GM23338 (cell line): ENCODE data around the gene ENPEP.

ENCODE experiments used
- CREB1 ChIP-seq: fragments of 250-450 bp; sonication (Bioruptor Pico); IDR thresholded peaks from 2 replicates; pipeline ENCODE4 v1.5.0; 2020; ENCODE audit warnings: low read depth, mild to moderate bottlenecking, moderate library complexity
- EZH2 ChIP-seq: fragments of 200-600 bp; sonication (generic); IDR thresholded peaks from one replicate; pipeline ENCODE4 v1.8.0; 2017; ENCODE audit warnings: antibody characterized with exemption, mild to moderate bottlenecking, low read depth; ENCODE audit not compliant: unreplicated experiment
- EZH2phosphoT487 ChIP-seq: fragments of 200-600 bp; sonication (generic); IDR thresholded peaks from one replicate; pipeline ENCODE4 v1.8.1; 2018; ENCODE audit warnings: antibody characterized with exemption; ENCODE audit not compliant: unreplicated experiment
- JUNB ChIP-seq: IDR thresholded peaks from one replicate; pipeline ENCODE4 v1.6.1; 2016; ENCODE audit warnings: antibody characterized with exemption; ENCODE audit not compliant: unreplicated experiment
- POLR2AphosphoS5 ChIP-seq: IDR thresholded peaks from 2 replicates; pipeline ENCODE4 v1.6.1; 2016; ENCODE audit warnings: antibody characterized with exemption, low read depth
- STAT1 ChIP-seq: IDR thresholded peaks from one replicate; pipeline ENCODE4 v1.6.1; 2016; ENCODE audit warnings: antibody characterized with exemption; ENCODE audit not compliant: unreplicated experiment
- TF ChIP-seq, protein P1 (sequence below), 2 experiments: fragments of 200-600 bp in 1 of 2; sonication (generic) in 1 of 2; conservative IDR thresholded peaks; 2 replicates each; pipeline versions ENCODE4 v1.5.1 to v1.6.1; 2016 to 2017; ENCODE audit warnings: antibody characterized with exemption in 2 of 2, low read depth in 2 of 2, mild to moderate bottlenecking in 2 of 2, moderate library complexity in 1 of 2
- TF ChIP-seq, protein P2 (sequence below): IDR thresholded peaks from one replicate; pipeline ENCODE4 v1.6.1; 2018; ENCODE audit warnings: antibody characterized with exemption; ENCODE audit not compliant: unreplicated experiment
- TF ChIP-seq, protein P3 (sequence below): IDR thresholded peaks from 2 replicates; pipeline ENCODE4 v1.6.1; 2016; ENCODE audit warnings: antibody characterized with exemption

DNA sequence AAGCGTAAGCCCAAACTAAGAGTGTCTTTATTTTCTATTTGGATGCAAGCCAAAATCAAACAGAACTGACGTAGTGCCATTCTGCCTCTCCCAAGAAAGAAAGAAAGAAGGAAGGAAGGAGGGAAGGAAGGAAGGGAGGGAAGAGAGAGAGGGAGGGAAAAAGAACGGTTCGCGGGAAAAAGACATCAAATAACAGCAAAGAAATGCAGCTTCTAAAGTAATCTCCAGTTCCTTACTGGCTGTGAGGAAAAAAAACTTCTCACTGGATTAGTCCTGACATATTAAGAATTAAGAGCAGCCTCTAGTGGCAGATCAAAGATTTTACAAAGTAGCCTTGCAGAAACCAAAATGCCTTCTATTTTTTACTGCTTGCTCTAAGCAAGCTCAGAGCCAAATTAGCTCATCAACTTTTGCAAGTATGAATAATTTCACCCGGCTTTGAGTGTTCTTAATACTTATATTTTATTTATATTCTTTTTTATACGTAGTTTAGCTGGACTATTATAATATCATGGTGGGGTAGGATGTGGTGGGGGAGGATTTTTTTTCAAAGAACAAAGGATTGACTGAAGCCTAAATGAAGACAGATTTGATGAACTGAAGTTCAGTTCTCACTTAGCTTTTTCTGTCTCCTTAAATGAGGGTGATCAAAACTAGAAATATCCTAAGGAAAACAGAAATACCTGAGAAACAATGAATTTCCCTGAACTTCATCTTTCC lies 110.3 kb downstream of the ENPEP start:
- TF ChIP-seq, protein P1, sequence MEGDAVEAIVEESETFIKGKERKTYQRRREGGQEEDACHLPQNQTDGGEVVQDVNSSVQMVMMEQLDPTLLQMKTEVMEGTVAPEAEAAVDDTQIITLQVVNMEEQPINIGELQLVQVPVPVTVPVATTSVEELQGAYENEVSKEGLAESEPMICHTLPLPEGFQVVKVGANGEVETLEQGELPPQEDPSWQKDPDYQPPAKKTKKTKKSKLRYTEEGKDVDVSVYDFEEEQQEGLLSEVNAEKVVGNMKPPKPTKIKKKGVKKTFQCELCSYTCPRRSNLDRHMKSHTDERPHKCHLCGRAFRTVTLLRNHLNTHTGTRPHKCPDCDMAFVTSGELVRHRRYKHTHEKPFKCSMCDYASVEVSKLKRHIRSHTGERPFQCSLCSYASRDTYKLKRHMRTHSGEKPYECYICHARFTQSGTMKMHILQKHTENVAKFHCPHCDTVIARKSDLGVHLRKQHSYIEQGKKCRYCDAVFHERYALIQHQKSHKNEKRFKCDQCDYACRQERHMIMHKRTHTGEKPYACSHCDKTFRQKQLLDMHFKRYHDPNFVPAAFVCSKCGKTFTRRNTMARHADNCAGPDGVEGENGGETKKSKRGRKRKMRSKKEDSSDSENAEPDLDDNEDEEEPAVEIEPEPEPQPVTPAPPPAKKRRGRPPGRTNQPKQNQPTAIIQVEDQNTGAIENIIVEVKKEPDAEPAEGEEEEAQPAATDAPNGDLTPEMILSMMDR (conservative IDR thresholded peaks at IDR 0.05; ENCODE audit: low read depth in 2 of 2) = peak; percentile 55 to 56
- no peak for TF ChIP-seq POLR2AphosphoS5
- TF ChIP-seq EZH2phosphoT487 = no peak
- TF ChIP-seq, protein P2, sequence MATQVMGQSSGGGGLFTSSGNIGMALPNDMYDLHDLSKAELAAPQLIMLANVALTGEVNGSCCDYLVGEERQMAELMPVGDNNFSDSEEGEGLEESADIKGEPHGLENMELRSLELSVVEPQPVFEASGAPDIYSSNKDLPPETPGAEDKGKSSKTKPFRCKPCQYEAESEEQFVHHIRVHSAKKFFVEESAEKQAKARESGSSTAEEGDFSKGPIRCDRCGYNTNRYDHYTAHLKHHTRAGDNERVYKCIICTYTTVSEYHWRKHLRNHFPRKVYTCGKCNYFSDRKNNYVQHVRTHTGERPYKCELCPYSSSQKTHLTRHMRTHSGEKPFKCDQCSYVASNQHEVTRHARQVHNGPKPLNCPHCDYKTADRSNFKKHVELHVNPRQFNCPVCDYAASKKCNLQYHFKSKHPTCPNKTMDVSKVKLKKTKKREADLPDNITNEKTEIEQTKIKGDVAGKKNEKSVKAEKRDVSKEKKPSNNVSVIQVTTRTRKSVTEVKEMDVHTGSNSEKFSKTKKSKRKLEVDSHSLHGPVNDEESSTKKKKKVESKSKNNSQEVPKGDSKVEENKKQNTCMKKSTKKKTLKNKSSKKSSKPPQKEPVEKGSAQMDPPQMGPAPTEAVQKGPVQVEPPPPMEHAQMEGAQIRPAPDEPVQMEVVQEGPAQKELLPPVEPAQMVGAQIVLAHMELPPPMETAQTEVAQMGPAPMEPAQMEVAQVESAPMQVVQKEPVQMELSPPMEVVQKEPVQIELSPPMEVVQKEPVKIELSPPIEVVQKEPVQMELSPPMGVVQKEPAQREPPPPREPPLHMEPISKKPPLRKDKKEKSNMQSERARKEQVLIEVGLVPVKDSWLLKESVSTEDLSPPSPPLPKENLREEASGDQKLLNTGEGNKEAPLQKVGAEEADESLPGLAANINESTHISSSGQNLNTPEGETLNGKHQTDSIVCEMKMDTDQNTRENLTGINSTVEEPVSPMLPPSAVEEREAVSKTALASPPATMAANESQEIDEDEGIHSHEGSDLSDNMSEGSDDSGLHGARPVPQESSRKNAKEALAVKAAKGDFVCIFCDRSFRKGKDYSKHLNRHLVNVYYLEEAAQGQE = no peak
- no peak for TF ChIP-seq CREB1
- TF ChIP-seq EZH2 = no peak
- TF ChIP-seq JUNB = no peak
- TF ChIP-seq STAT1 = no peak
- TF ChIP-seq, protein P3, sequence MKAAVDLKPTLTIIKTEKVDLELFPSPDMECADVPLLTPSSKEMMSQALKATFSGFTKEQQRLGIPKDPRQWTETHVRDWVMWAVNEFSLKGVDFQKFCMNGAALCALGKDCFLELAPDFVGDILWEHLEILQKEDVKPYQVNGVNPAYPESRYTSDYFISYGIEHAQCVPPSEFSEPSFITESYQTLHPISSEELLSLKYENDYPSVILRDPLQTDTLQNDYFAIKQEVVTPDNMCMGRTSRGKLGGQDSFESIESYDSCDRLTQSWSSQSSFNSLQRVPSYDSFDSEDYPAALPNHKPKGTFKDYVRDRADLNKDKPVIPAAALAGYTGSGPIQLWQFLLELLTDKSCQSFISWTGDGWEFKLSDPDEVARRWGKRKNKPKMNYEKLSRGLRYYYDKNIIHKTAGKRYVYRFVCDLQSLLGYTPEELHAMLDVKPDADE = no peak
